HepG2 (cell line): ENCODE results near the gene SLC17A9. TPM values are rescaled to one million over a fixed set of nuclear protein-coding genes. Genes with fewer than 3 reads are reported as not detected.

Experiments
- ATAC-seq: fragments of 200-7000 bp; cut with Tn5 transposase; 3 replicates; pipeline ENCODE4 v1.9.1; 2020; ENCODE audit warnings: mild to moderate bottlenecking, moderate library complexity
- BruUV-seq: library from RNA; stranded (reverse); fragments of 400-500 nt; replicated peaks from 2 replicates; lab custom pipeline; 2021; lab: Mats Ljungman, UMichigan
- CTCF ChIA-PET: fragments of 300-600 bp; formaldehyde crosslinking; extraction: SDS; loops from one replicate; lab custom pipeline; 2021; ENCODE audit warnings: low total read pairs, inconsistent platforms, low intra/inter-chr PET ratio; lab: Yijun Ruan, JAX
- POLR2A ChIA-PET: fragments of 350-600 bp; sonication (Branson Sonifier 250); formaldehyde crosslinking; loops from one replicate; lab custom pipeline; 2020; ENCODE audit warnings: antibody characterized with exemption, inconsistent platforms; lab: Yijun Ruan, JAX
- DNase-seq: peaks from one replicate; pipeline ENCODE4 v3.0.0-alpha.2; 2015; ENCODE audit warnings: low spot score
- FAIRE-seq: peaks from 3 replicates; lab custom pipeline; 2011; peaks lifted over from hg19 to GRCh38; lab: Jason Lieb, UNC
- H2AFZ ChIP-seq: one replicate; pipeline ENCODE4 v1.6.1; 2011; ENCODE audit warnings: low read length, inconsistent platforms
- H3K27ac ChIP-seq: fragments of 300-600 bp; 3 replicates; pipeline ENCODE4 v1.8.0; 2011; ENCODE audit warnings: mixed run types, mild to moderate bottlenecking, mixed read lengths, low read length, inconsistent platforms; ENCODE audit not compliant: insufficient read depth; ENCODE audit errors: extremely low read length
- H3K27me3 ChIP-seq, 2 experiments: fragments of 200-600 bp in 1 of 2; 2 replicates in 1 of 2; 3 replicates in 1 of 2; pipeline versions ENCODE4 v1.6.0 to v1.8.0; 2011; ENCODE audit warnings: low read length in 2 of 2, mild to moderate bottlenecking in 2 of 2, moderate library complexity in 2 of 2, inconsistent platforms in 1 of 2; ENCODE audit not compliant: insufficient read depth in 2 of 2, control insufficient read depth in 1 of 2
- H3K36me3 ChIP-seq, 2 experiments: fragments of 200-600 bp in 1 of 2; replicated peaks in 1 of 2; 2 replicates in 1 of 2; 3 replicates in 1 of 2; pipeline versions ENCODE4 v1.5.1 to v1.8.0; 2011; ENCODE audit warnings: low read length in 2 of 2, inconsistent platforms in 1 of 2; ENCODE audit not compliant: insufficient read depth in 2 of 2, control insufficient read depth in 1 of 2
- H3K4me1 ChIP-seq: 2 replicates; pipeline ENCODE4 v1.5.1; 2012; ENCODE audit warnings: low read length, inconsistent platforms; ENCODE audit not compliant: insufficient read depth
- H3K4me2 ChIP-seq: 2 replicates; pipeline ENCODE4 v1.6.0; 2011; ENCODE audit warnings: low read depth, low read length, inconsistent platforms
- H3K4me3 ChIP-seq, 3 experiments: fragments of 200-600 bp in 1 of 3; sonication (generic), shearing (Covaris generic) in 1 of 3; replicated peaks in 1 of 3; 2 replicates each; pipeline ENCODE4 v1.5.1; 2011 to 2016; ENCODE audit warnings: low read length in 3 of 3, inconsistent platforms in 2 of 3, low read depth in 2 of 3, mild to moderate bottlenecking in 2 of 3, control low read depth in 1 of 3, mixed read lengths in 1 of 3; ENCODE audit not compliant: insufficient read depth in 1 of 3
- H3K79me2 ChIP-seq: one replicate; pipeline ENCODE4 v1.6.1; 2011; ENCODE audit warnings: low read length, inconsistent platforms; ENCODE audit not compliant: insufficient read depth
- H3K9ac ChIP-seq: 2 replicates; pipeline ENCODE4 v1.6.0; 2011; ENCODE audit warnings: mild to moderate bottlenecking, low read depth, low read length, inconsistent platforms; ENCODE audit not compliant: insufficient read depth
- H3K9me3 ChIP-seq: 2 replicates; pipeline ENCODE4 v1.5.1; 2012; ENCODE audit warnings: mild to moderate bottlenecking, low read length
- H4K20me1 ChIP-seq: 2 replicates; pipeline ENCODE4 v1.6.0; 2011; ENCODE audit warnings: inconsistent platforms, mild to moderate bottlenecking, low read length, moderate library complexity; ENCODE audit not compliant: insufficient read depth
- AGO2 ChIP-seq: fragments of 200-400 bp; formaldehyde crosslinking; optimal IDR thresholded peaks from 2 replicates; pipeline ENCODE3; 2017; ENCODE audit warnings: mild to moderate bottlenecking, low read depth, low read length, moderate library complexity
- ARNTL ChIP-seq: sonication (generic); formaldehyde crosslinking; IDR thresholded peaks from 2 replicates; pipeline ENCODE4 v1.4.0; 2020; ENCODE audit warnings: mild to moderate bottlenecking, missing genetic modification reagents
- ATM ChIP-seq: fragments of 450-650 bp; IDR thresholded peaks from 2 replicates; pipeline ENCODE4 v1.7.1; 2017; ENCODE audit warnings: mild to moderate bottlenecking, borderline replicate concordance
- DDIT3 ChIP-seq: sonication (generic); formaldehyde crosslinking; IDR thresholded peaks from 2 replicates; pipeline ENCODE4 v1.4.0; 2020; ENCODE audit warnings: mild to moderate bottlenecking, missing genetic modification reagents
- GATA4 ChIP-seq: sonication (generic); IDR thresholded peaks from 2 replicates; pipeline ENCODE4 v1.6.1; 2016; ENCODE audit warnings: antibody characterized with exemption, low read depth, borderline replicate concordance
- IRF1 ChIP-seq: sonication (generic); formaldehyde crosslinking; IDR thresholded peaks from 2 replicates; pipeline ENCODE4 v1.4.0; 2020; ENCODE audit warnings: low read depth, mild to moderate bottlenecking, missing genetic modification reagents
- KDM5A ChIP-seq: fragments of 200-600 bp; sonication (generic); IDR thresholded peaks from 2 replicates; pipeline ENCODE4 v1.7.0; 2018; ENCODE audit warnings: antibody characterized with exemption, mild to moderate bottlenecking, low read length, borderline replicate concordance
- MAFG ChIP-seq: sonication (generic); formaldehyde crosslinking; IDR thresholded peaks from 2 replicates; pipeline ENCODE4 v1.5.1; 2020; ENCODE audit warnings: mild to moderate bottlenecking, missing genetic modification reagents
- NCOA2 ChIP-seq: sonication (generic); formaldehyde crosslinking; IDR thresholded peaks from 2 replicates; pipeline ENCODE4 v1.8.0; 2022; ENCODE audit warnings: inconsistent platforms
- NR1H2 ChIP-seq: sonication (generic); formaldehyde crosslinking; IDR thresholded peaks from 2 replicates; pipeline ENCODE4 v1.8.1; 2022; ENCODE audit warnings: low read depth, missing genetic modification reagents, borderline replicate concordance
- SMC3 ChIP-seq: IDR thresholded peaks from 2 replicates; pipeline ENCODE4 v1.6.1; 2011; ENCODE audit warnings: low read length, improper control_type of control experiment
- SP5 ChIP-seq: IDR thresholded peaks from 2 replicates; pipeline ENCODE4 v1.6.1; 2016; ENCODE audit warnings: low read depth, borderline replicate concordance
- TBP ChIP-seq: sonication (generic); formaldehyde crosslinking; IDR thresholded peaks from 2 replicates; pipeline ENCODE4 v1.5.0; 2020; ENCODE audit warnings: missing genetic modification reagents
- TERF1 ChIP-seq: sonication (generic); formaldehyde crosslinking; IDR thresholded peaks from 2 replicates; pipeline ENCODE4 v1.8.0; 2022; ENCODE audit warnings: mild to moderate bottlenecking, missing genetic modification reagents, moderate library complexity
- ZBTB49 ChIP-seq: sonication (generic); formaldehyde crosslinking; IDR thresholded peaks from 2 replicates; pipeline ENCODE4 v1.4.0; 2020; ENCODE audit warnings: missing genetic modification reagents, borderline replicate concordance
- ZKSCAN5 ChIP-seq: sonication (generic); formaldehyde crosslinking; IDR thresholded peaks from 2 replicates; pipeline ENCODE4 v1.5.1; 2020; ENCODE audit warnings: mild to moderate bottlenecking, missing genetic modification reagents
- ZMYM4 ChIP-seq: sonication (generic); formaldehyde crosslinking; IDR thresholded peaks from 2 replicates; pipeline ENCODE4 v1.8.1; 2023; ENCODE audit warnings: mild to moderate bottlenecking, missing genetic modification reagents
- ZNF253 ChIP-seq: sonication (generic); formaldehyde crosslinking; IDR thresholded peaks from 2 replicates; pipeline ENCODE4 v1.8.0; 2022; ENCODE audit warnings: mild to moderate bottlenecking, missing genetic modification reagents, borderline replicate concordance
- ZNF629 ChIP-seq: sonication (generic); formaldehyde crosslinking; conservative IDR thresholded peaks from 2 replicates; pipeline ENCODE4 v1.5.0; 2020; ENCODE audit warnings: missing genetic modification reagents
- ZNF781 ChIP-seq: sonication (generic); formaldehyde crosslinking; IDR thresholded peaks from 2 replicates; pipeline ENCODE4 v1.5.1; 2020; ENCODE audit warnings: borderline replicate concordance, mild to moderate bottlenecking, missing genetic modification reagents; ENCODE audit errors: not compliant biosample characterization
- WGBS: methylation state at CpG from one replicate; pipeline ENCODE4 v1.1.6; 2017; ENCODE audit warnings: low lambda C conversion rate; 5-methylcytosine and 5-hydroxymethylcytosine counted together
- in situ Hi-C: cut with HindIII; loops from 2 replicates; pipeline ENCODE4 v1.10.0; 2017; ENCODE audit warnings: low pct_unique_long_range_greater_than_20kb; ENCODE audit not compliant: extremely low pct_ligation_motif_present
- intact Hi-C: fragments of 100-400 bp; cut with micrococcal nuclease; formaldehyde crosslinking; loops from one replicate; pipeline ENCODE4 v1.10.0; 2022; ENCODE audit not compliant: unreplicated experiment
- polyA plus RNA-seq, 8 experiments: library from polyadenylated mRNA; depleted of rRNA in 3 of 8; stranded (reverse) in 7 of 8; unstranded in 1 of 8; fragments of >200 nt; fragmentation: Illumina TruSeq in 4 of 8; extraction: Trizol in 4 of 8; gene quantifications; 2 replicates each; pipeline versions ENCODE4 v1.2.1 to v1.2.3, GENCODE V29; 2011 to 2016; ENCODE audit warnings: low read depth in 4 of 8, missing spikeins in 1 of 8, mixed read lengths in 1 of 8; ENCODE audit not compliant: insufficient read depth in 1 of 8
- total RNA-seq, 5 experiments: library from RNA; depleted of rRNA; stranded (reverse); fragments of >200 nt; fragmentation: Illumina TruSeq; extraction: Trizol; gene quantifications; 2 replicates each; pipeline ENCODE4 v1.2.3, GENCODE V29; 2016; ENCODE audit warnings: low read depth in 1 of 5

Gene SLC17A9
- total and polyA plus RNA-seq, 2 of the 13 experiments (the other 11 are each of a cell fraction or from before 2014, with no cell fraction given) = 110 to 191 TPM

GRCh38 chr20:62956387-62957135, 4.1 kb downstream of the SLC17A9 start:
- Histone ChIP-seq H3K4me2 (peak overlapping the region; percentile 100), H3K79me2 (peaks cover 55% of the 10 kb centered on the region), H3K4me1 (peaks cover 53% of the 10 kb centered on the region), H3K27me3 (no peaks in the 10 kb centered on the region; a peak in 1 of 5 replicates), H3K9me3 (no peaks in the 10 kb centered on the region), H3K27ac (peak overlapping the region; percentile 93), H3K9ac (peak overlapping the region; percentile 95), H3K4me3 (peak overlapping the region in 1 of 3 experiments; percentile 65; a peak in 2 of 6 replicates), H2AFZ (no peak overlapping the region), H3K36me3 (peaks cover 43 to 54% of the 10 kb centered on the region in 2 experiments), H4K20me1 (peaks cover 45% of the 10 kb centered on the region)
- no peak for DNase-seq
- FAIRE-seq = no peak
- intact Hi-C loops = no loop called here
- 93% methylated on average over 25 of the region's 25 CpGs for WGBS
- no TSS peak for BruUV-seq
- no peak for ATAC-seq
- in situ Hi-C loops = no loop called here
- CTCF ChIA-PET = no interaction called here
- POLR2A ChIA-PET = interaction anchor here (1.0 to 8.8 kb wide), 7 partner anchors 20 to 289 kb away, joined by 3 to 205 read pairs (median 54); partner anchors contain the start of genes DIDO1, GID8 and TCFL5
- TF ChIP-seq AGO2 (peak; percentile 12), ZNF781 (CRISPR knock-in tag) (no peak), ZMYM4 (no peak), NR1H2 (CRISPR knock-in tag) (no peak), SMC3 (no peak), DDIT3 (CRISPR knock-in tag) (no peak), ATM (no peak), ZNF253 (CRISPR knock-in tag) (0 out of 2 replicates have a peak, but pooled peaks have one; percentile 53), ZNF629 (no peak), ARNTL (CRISPR knock-in tag) (no peak), TERF1 (CRISPR knock-in tag) (no peak), ZKSCAN5 (CRISPR knock-in tag) (no peak), SP5 (no peak), ZBTB49 (CRISPR knock-in tag) (no peak), GATA4 (no peak), IRF1 (no peak), MAFG (CRISPR knock-in tag) (no peak), TBP (no peak), NCOA2 (no peak), KDM5A (no peak)
